ENCODE data around the gene ZNF625. TPM values are rescaled to one million over a fixed set of nuclear protein-coding genes. Genes with fewer than 3 reads are reported as not detected.

The ZNF625 gene
- not detected in 5 replicates for total RNA-seq (2022; extraction: Qiagen RNA extraction)

DNA sequence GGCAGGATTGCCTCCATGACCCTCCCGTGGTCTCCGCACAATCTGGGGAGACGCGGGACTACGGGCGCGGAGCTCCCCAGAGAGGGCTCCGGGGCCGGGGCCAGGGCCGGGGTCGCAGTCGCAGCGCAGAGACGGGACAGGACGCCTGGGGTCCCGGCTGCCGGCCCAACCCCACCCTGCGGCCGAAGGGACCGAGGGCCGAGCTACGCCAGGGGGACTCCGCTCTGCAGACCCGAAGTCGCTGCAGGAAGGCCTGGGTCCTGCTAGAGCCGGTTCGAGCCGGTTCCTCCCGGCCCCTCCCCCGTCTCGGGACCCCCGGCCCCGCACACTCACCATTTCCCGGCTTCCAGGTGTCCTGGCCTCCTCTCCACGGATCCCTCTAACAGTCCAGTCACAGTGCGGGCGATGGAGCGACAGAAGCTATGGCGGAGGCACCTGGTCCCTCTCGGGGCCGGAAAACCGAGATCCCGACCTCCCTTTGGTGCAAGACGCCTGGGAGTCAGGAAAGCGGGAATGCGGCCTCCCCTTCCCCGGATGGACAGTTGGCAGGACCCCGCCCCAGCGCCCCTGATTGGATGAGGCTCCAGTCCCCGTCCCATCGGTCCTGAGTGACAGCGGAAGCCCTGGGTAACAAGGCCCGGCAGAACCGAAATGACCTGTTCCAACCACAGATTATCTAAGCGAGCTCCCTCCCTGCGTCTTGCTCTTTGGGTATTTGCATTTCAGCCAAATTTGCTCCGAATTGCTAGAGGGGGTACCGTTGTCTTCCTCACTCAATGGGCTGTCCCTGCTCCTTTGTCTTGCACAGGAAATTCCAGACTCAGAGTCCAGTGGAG, at the start of gene ZNF625:
ZNF625 (minus strand) TSS at position 512 of the 836 bp plus-strand sequence; CDS start at position 336, 176 bp downstream.

DNA sequence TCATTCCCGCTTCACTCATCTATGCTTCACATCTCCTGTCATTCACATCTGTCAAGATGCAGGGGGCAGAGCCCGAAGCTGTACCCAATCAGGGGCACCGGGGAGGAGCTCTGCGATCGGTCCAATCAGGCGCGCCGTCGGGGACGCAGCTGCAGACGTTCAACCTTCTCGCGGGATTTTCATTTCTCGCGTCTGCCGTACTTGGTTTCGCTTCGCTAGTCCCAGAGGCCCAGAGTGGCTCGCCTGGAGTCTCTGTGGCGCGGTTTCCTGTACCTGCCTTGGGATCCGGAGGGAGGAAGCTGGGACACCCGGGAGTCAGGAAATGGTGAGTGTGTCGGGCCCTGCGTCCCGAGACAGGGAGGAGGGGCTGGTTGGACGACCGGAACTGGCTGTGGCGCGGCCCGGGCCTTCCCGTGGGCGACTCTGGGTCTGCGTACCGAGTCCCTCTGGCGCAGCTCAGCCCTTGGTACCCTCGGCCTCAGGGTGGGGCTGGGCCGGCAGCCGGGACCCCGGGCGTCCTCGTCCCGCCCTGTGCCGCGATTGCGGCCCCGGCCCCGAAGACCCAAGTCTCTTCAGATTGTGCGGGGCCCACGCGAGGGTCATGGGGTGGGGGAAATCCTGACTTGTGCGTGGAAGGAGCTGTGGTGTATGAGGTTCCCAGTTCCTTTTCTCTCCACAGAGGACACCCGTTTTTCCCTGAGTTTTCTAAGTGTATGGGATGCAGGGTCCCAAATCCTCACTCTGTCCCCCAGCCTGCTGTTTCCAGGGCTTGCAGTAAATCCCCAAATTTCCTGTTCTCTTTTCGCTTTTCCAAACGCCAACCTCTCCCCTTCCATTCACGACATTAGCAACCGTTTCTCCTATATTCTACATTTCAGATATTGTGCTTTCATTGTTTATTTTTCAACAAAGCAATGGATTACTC, 6.6 kb upstream of the ZNF625 start, which contains the start of gene ZNF136:
ZNF136 (plus strand) TSS at position 215 of the 925 bp plus-strand sequence; CDS start at position 323, 108 bp downstream.

DNA sequence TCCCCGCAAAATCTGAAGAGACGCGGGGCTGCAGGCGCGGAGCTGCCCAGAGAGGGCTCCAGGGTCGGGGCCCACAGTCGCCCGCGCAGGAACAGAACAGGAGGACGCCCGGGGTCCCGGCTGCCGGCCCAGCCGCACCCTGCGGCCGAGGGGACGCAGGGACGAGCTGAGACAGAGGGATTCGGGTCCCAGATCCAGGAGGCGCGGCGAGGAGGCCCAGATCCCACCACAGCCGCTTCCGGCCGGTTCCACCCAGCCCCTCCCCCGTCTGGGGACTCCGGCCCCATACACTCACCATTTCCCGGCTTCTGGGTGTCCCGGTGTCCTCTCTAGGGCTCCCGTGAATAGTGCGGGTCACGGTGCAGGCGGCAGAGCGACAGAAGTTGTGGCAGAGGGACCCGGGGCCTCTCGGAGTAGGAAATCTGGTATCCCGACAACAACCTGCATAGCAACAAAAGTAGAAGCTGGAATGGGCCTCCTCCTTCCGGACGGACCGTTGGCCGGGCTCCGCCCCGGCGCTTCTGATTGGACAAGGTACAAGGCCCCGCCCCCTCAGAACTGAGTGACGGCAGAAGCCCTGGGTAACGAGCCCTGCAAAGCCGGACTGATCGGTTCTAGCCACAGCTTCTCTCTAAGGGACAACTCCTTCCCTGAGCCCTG, 16.5 kb downstream of the ZNF625 start, which contains the start of gene ZNF20:
ZNF20 (minus strand) TSS at position 466 of the 660 bp plus-strand sequence; CDS start at position 298, 168 bp downstream.

Other genes starting within 250 kb of the ZNF625 start
- gene ZNF700, start 231.6 kb downstream of the ZNF625 start, total RNA-seq (2022; extraction: Qiagen RNA extraction), result 0.19 to 0.30 TPM (median 0.27 TPM) in 5 replicates
- not detected in 5 replicates for gene ZNF763, start 191.7 kb downstream of the ZNF625 start, total RNA-seq (2022; extraction: Qiagen RNA extraction)
- not detected in 5 replicates for gene ZNF433, start 121.1 kb downstream of the ZNF625 start, total RNA-seq (2022; extraction: Qiagen RNA extraction)
- not detected in 5 replicates for gene ZNF878, start 103.8 kb downstream of the ZNF625 start, total RNA-seq (2022; extraction: Qiagen RNA extraction)
- gene ZNF844, start 92.0 kb downstream of the ZNF625 start, total RNA-seq (2022; extraction: Qiagen RNA extraction), result not detected in 5 replicates
- not detected in 5 replicates for gene ZNF20, start 16.4 kb downstream of the ZNF625 start, total RNA-seq (2022; extraction: Qiagen RNA extraction)
- 0.98 to 1.8 TPM (median 1.2 TPM) in 5 replicates for gene ZNF136, start 6.4 kb upstream of the ZNF625 start, total RNA-seq (2022; extraction: Qiagen RNA extraction)
- gene ZNF44, start 138.1 kb upstream of the ZNF625 start, total RNA-seq (2022; extraction: Qiagen RNA extraction), result 0.46 to 0.93 TPM (median 0.81 TPM) in 5 replicates
- not detected in 5 replicates for gene ZNF563, start 176.9 kb upstream of the ZNF625 start, total RNA-seq (2022; extraction: Qiagen RNA extraction)
- not detected in 5 replicates for gene ZNF442, start 208.9 kb upstream of the ZNF625 start, total RNA-seq (2022; extraction: Qiagen RNA extraction)
- gene ZNF799, start 244.5 kb upstream of the ZNF625 start, total RNA-seq (2022; extraction: Qiagen RNA extraction), result 0.83 to 1.8 TPM (median 1.5 TPM) in 5 replicates